HepG2 (cell line): ENCODE data around the gene ALDH4A1. TPM values are rescaled to one million over a fixed set of nuclear protein-coding genes. Genes with fewer than 3 reads are reported as not detected.

Experiments
- ARNT2 ChIP-seq: sonication (generic); formaldehyde crosslinking; IDR thresholded peaks from 2 replicates; pipeline ENCODE4 v1.8.0; 2022; ENCODE audit warnings: mild to moderate bottlenecking, low read depth, missing genetic modification reagents, moderate library complexity
- CREB1 ChIP-seq, 2 experiments: fragments of 450-650 bp in 1 of 2; IDR thresholded peaks; 2 replicates each; pipeline ENCODE4 v1.6.1; 2016 to 2017; ENCODE audit warnings: control low read depth in 1 of 2, mild to moderate bottlenecking in 1 of 2, missing compliant biosample characterization in 1 of 2, missing genetic modification characterization in 1 of 2
- FOXK1 ChIP-seq: sonication (generic); formaldehyde crosslinking; IDR thresholded peaks from 2 replicates; pipeline ENCODE4 v1.4.0; 2020; ENCODE audit warnings: low read depth, missing genetic modification reagents, borderline replicate concordance
- IRF2 ChIP-seq: IDR thresholded peaks from 2 replicates; pipeline ENCODE4 v1.6.1; 2018; ENCODE audit warnings: missing genetic modification reagents, missing compliant biosample characterization
- KAT7 ChIP-seq: IDR thresholded peaks from 2 replicates; pipeline ENCODE4 v1.6.1; 2018; ENCODE audit warnings: borderline replicate concordance, missing compliant biosample characterization
- KLF6 ChIP-seq: IDR thresholded peaks from 2 replicates; pipeline ENCODE4 v1.8.0; 2016; ENCODE audit warnings: missing biosample characterization, missing genetic modification reagents
- NFIC ChIP-seq: IDR thresholded peaks from 2 replicates; pipeline ENCODE4 v1.6.1; 2012; ENCODE audit warnings: mild to moderate bottlenecking, low read length, inconsistent platforms
- PHF5A ChIP-seq: IDR thresholded peaks from one replicate; pipeline ENCODE4 v1.6.1; 2018; ENCODE audit warnings: low read depth, missing genetic modification reagents; ENCODE audit not compliant: unreplicated experiment
- RNF2 ChIP-seq: fragments of 450-650 bp; conservative IDR thresholded peaks from 2 replicates; pipeline ENCODE4 v1.6.1; 2016; ENCODE audit warnings: low read depth
- YEATS4 ChIP-seq: sonication (generic); formaldehyde crosslinking; IDR thresholded peaks from 2 replicates; pipeline ENCODE4 v1.4.0; 2020; ENCODE audit warnings: missing genetic modification reagents, borderline replicate concordance
- ZKSCAN5 ChIP-seq: sonication (generic); formaldehyde crosslinking; IDR thresholded peaks from 2 replicates; pipeline ENCODE4 v1.5.1; 2020; ENCODE audit warnings: mild to moderate bottlenecking, missing genetic modification reagents
- ZNF713 ChIP-seq: sonication (generic); formaldehyde crosslinking; IDR thresholded peaks from 2 replicates; pipeline ENCODE4 v1.4.0; 2020; ENCODE audit warnings: mild to moderate bottlenecking, missing genetic modification reagents
- ZNF777 ChIP-seq: sonication (generic); formaldehyde crosslinking; IDR thresholded peaks from 2 replicates; pipeline ENCODE4 v1.4.0; 2020; ENCODE audit warnings: missing genetic modification reagents
- ZNF879 ChIP-seq: sonication (generic); formaldehyde crosslinking; IDR thresholded peaks from 2 replicates; pipeline ENCODE4 v1.8.1; 2023; ENCODE audit warnings: missing genetic modification reagents
- polyA plus RNA-seq, 8 experiments: library from polyadenylated mRNA; depleted of rRNA in 3 of 8; stranded (reverse) in 7 of 8; unstranded in 1 of 8; fragments of >200 nt; fragmentation: Illumina TruSeq in 4 of 8; extraction: Trizol in 4 of 8; gene quantifications; 2 replicates each; pipeline versions ENCODE4 v1.2.1 to v1.2.3, GENCODE V29; 2011 to 2016; ENCODE audit warnings: low read depth in 4 of 8, missing spikeins in 1 of 8, mixed read lengths in 1 of 8; ENCODE audit not compliant: insufficient read depth in 1 of 8
- total RNA-seq, 5 experiments: library from RNA; depleted of rRNA; stranded (reverse); fragments of >200 nt; fragmentation: Illumina TruSeq; extraction: Trizol; gene quantifications; 2 replicates each; pipeline ENCODE4 v1.2.3, GENCODE V29; 2016; ENCODE audit warnings: low read depth in 1 of 5
- TF ChIP-seq, protein P1 (sequence below): sonication (generic); formaldehyde crosslinking; IDR thresholded peaks from 2 replicates; pipeline ENCODE4 v1.4.0; 2020; ENCODE audit warnings: missing genetic modification reagents
- TF ChIP-seq, protein P2 (sequence below): sonication (generic); formaldehyde crosslinking; IDR thresholded peaks from 2 replicates; pipeline ENCODE4 v1.5.0; 2020; ENCODE audit warnings: mild to moderate bottlenecking, missing genetic modification reagents
- TF ChIP-seq, protein P3 (sequence below): IDR thresholded peaks from 2 replicates; pipeline ENCODE4 v1.6.1; 2012; ENCODE audit warnings: low read depth, low read length, improper control_type of control experiment

The ALDH4A1 gene
- total and polyA plus RNA-seq, 2 of the 13 experiments (the other 11 are each of a cell fraction or from before 2014, with no cell fraction given), result 76.4 to 240 TPM

DNA sequence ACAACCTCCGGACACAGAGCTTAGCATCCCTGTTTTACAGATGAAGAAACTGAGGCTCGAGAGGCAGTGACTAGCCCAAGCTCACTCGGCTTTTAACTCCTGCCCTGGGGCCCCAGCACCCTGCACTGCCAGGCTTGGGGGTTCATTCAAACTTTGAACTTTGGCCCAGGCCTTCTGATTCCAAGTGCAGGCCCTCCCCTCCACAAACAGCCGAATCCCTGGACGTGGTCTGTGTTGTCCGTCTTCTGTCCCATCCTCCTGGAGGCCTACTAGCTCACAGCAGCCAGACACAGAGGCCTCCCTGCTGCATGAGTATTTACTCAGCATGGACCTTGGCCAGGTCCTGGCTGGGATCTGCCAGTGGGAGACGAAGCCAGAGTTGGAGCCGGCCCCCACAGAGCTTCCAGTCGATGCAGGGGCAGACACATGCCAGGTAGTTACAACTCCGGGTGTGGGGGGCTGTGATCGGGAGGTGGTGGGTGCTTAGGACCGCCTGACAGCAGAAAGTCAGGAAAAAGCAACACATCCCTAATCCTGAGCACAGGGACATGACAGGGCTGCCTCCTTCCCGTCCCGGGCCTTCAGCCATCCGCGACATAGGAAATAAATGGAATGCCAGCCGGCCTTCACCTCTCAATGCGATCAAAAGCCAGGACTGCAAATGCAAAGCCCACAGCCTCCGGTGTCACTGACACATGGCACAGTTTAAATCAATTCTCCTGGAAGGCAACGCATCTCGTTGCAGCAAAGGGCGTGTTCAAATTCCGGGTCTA lies 46.7 kb upstream of the ALDH4A1 start (continued):
- TF ChIP-seq NFIC (no peak), KLF6 (CRISPR knock-in tag) (peak; percentile 82), RNF2 (peak; percentile 72; the same call in 1 of the 2 replicates), FOXK1 (peak; percentile 59; the same call in 1 of the 2 replicates), ZKSCAN5 (no peak), CREB1 (IDR thresholded peaks at IDR 0.05) (no peak), CREB1 (CRISPR knock-in tag; IDR thresholded peaks at IDR 0.05) (peak; percentile 81), ZNF777 (CRISPR knock-in tag) (peak; percentile 82), IRF2 (CRISPR knock-in tag) (peak; percentile 88), ZNF879 (CRISPR knock-in tag) (peak; percentile 89), PHF5A (CRISPR knock-in tag) (no peak), ARNT2 (CRISPR knock-in tag) (no peak), ZNF713 (peak; percentile 80; the same call in 1 of the 2 replicates), KAT7 (CRISPR knock-in tag) (peak; percentile 56; the same call in 1 of the 2 replicates), YEATS4 (peak; percentile 92)
- TF ChIP-seq, protein P1, sequence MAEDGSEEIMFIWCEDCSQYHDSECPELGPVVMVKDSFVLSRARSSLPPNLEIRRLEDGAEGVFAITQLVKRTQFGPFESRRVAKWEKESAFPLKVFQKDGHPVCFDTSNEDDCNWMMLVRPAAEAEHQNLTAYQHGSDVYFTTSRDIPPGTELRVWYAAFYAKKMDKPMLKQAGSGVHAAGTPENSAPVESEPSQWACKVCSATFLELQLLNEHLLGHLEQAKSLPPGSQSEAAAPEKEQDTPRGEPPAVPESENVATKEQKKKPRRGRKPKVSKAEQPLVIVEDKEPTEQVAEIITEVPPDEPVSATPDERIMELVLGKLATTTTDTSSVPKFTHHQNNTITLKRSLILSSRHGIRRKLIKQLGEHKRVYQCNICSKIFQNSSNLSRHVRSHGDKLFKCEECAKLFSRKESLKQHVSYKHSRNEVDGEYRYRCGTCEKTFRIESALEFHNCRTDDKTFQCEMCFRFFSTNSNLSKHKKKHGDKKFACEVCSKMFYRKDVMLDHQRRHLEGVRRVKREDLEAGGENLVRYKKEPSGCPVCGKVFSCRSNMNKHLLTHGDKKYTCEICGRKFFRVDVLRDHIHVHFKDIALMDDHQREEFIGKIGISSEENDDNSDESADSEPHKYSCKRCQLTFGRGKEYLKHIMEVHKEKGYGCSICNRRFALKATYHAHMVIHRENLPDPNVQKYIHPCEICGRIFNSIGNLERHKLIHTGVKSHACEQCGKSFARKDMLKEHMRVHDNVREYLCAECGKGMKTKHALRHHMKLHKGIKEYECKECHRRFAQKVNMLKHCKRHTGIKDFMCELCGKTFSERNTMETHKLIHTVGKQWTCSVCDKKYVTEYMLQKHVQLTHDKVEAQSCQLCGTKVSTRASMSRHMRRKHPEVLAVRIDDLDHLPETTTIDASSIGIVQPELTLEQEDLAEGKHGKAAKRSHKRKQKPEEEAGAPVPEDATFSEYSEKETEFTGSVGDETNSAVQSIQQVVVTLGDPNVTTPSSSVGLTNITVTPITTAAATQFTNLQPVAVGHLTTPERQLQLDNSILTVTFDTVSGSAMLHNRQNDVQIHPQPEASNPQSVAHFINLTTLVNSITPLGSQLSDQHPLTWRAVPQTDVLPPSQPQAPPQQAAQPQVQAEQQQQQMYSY (CRISPR knock-in tag), result peak; percentile 66; the same call in 1 of the 2 replicates
- TF ChIP-seq, protein P2, sequence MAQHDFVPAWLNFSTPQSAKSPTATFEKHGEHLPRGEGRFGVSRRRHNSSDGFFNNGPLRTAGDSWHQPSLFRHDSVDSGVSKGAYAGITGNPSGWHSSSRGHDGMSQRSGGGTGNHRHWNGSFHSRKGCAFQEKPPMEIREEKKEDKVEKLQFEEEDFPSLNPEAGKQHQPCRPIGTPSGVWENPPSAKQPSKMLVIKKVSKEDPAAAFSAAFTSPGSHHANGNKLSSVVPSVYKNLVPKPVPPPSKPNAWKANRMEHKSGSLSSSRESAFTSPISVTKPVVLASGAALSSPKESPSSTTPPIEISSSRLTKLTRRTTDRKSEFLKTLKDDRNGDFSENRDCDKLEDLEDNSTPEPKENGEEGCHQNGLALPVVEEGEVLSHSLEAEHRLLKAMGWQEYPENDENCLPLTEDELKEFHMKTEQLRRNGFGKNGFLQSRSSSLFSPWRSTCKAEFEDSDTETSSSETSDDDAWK, result no peak
- TF ChIP-seq, protein P3, sequence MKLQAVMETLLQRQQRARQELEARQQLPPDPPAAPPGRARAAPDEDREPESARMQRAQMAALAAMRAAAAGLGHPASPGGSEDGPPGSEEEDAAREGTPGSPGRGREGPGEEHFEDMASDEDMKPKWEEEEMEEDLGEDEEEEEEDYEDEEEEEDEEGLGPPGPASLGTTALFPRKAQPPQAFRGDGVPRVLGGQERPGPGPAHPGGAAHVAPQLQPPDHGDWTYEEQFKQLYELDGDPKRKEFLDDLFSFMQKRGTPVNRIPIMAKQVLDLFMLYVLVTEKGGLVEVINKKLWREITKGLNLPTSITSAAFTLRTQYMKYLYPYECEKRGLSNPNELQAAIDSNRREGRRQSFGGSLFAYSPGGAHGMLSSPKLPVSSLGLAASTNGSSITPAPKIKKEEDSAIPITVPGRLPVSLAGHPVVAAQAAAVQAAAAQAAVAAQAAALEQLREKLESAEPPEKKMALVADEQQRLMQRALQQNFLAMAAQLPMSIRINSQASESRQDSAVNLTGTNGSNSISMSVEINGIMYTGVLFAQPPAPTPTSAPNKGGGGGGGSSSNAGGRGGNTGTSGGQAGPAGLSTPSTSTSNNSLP, result no peak
